Natural killer cell (primary cell): Measurements from ENCODE around the gene VPS35L. TPM values are rescaled to one million over a fixed set of nuclear protein-coding genes. Genes with fewer than 3 reads are reported as not detected.
"Not testable (repeated sequence)": the region's sequence is repeated elsewhere in the genome, so short reads cannot be mapped to it uniquely, and the experiment has no call there.

Experiments used
- ATAC-seq, 3 donors: fragments of 150-1000 bp in 2 of 3; fragments of 200-7000 bp in 1 of 3; cut with Tn5 transposase; 1 replicate in 1 of 3; 2 replicates in 2 of 3; pipeline ENCODE4 v1.10.0; 2021; ENCODE audit warnings: mild to moderate bottlenecking in 2 of 3, moderate library complexity in 2 of 3
- DNase-seq, 2 donors: peaks; one replicate each; pipeline versions ENCODE4 v3.0.0 to v3.0.0-alpha.2; 2013 to 2021; ENCODE audit warnings: mixed read lengths in 1 of 2
- H3K27ac ChIP-seq: one replicate; pipeline ENCODE4 v1.5.1; 2013; ENCODE audit warnings: mild to moderate bottlenecking, low read length
- H3K27me3 ChIP-seq: one replicate; pipeline ENCODE4 v1.6.1; 2013; ENCODE audit warnings: low read length; ENCODE audit not compliant: control insufficient read depth, insufficient read depth
- H3K36me3 ChIP-seq: one replicate; pipeline ENCODE4 v1.6.1; 2013; ENCODE audit warnings: low read length; ENCODE audit not compliant: control insufficient read depth, insufficient read depth
- H3K4me1 ChIP-seq: one replicate; pipeline ENCODE4 v1.6.1; 2013; ENCODE audit warnings: low read length; ENCODE audit not compliant: control insufficient read depth, insufficient read depth
- H3K4me3 ChIP-seq: one replicate; pipeline ENCODE4 v1.5.1; 2013; ENCODE audit warnings: low read length
- H3K9me3 ChIP-seq: one replicate; pipeline ENCODE4 v1.6.1; 2013; ENCODE audit warnings: low read length; ENCODE audit not compliant: control insufficient read depth, insufficient read depth
- H3K27ac Mint-ChIP-seq, 2 donors: one replicate each; pipeline ENCODE4 v1.8.0; 2022; ENCODE audit warnings: mild to moderate bottlenecking in 2 of 2, mixed read lengths in 2 of 2, moderate library complexity in 1 of 2
- H3K27me3 Mint-ChIP-seq, 2 donors: one replicate each; pipeline ENCODE4 v1.8.0; 2022; ENCODE audit warnings: low read depth in 2 of 2, mixed read lengths in 2 of 2
- H3K36me3 Mint-ChIP-seq: one replicate; pipeline ENCODE4 v1.8.0; 2022; ENCODE audit warnings: mixed read lengths
- H3K4me1 Mint-ChIP-seq, 2 donors: one replicate each; pipeline ENCODE4 v1.8.0; 2022; ENCODE audit warnings: mixed read lengths in 2 of 2
- H3K4me3 Mint-ChIP-seq: one replicate; pipeline ENCODE4 v1.8.0; 2022; ENCODE audit warnings: mild to moderate bottlenecking, moderate library complexity, mixed read lengths
- H3K9me3 Mint-ChIP-seq, 2 donors: one replicate each; pipeline ENCODE4 v1.8.0; 2022; ENCODE audit warnings: mixed read lengths in 2 of 2
- WGBS: methylation state at CpG from one replicate; pipeline ENCODE4 v1.1.7; 2013; ENCODE audit warnings: missing lambda C conversion rate; ENCODE audit not compliant: insufficient coverage; 5-methylcytosine and 5-hydroxymethylcytosine counted together
- intact Hi-C: fragments of 100-400 bp; cut with micrococcal nuclease; formaldehyde crosslinking; loops from one replicate; pipeline ENCODE4 v1.14.2; 2022
- total RNA-seq, 4 donors: library from RNA; stranded (reverse); fragments of 120-200 nt in 1 of 4; gene quantifications; one replicate each; pipeline versions ENCODE4 v1.2.3 to v1.2.4, GENCODE V29; 2013 to 2022
- TF ChIP-seq, protein P1 (sequence below): fragments of 200-600 bp; IDR thresholded peaks from one replicate; pipeline ENCODE4 v1.8.0; 2022; ENCODE audit warnings: antibody characterized with exemption

The VPS35L gene
- total RNA-seq, 3 donors from 2014 or later (not counting 1 experiment from before 2014, with no cell fraction given): 37.4 to 53.5 (median 44.4) TPM

GRCh38 chr16:19662351-19662750 is 106.8 kb downstream of the VPS35L start:
- intact Hi-C loops: no loop called here
- Histone ChIP-seq H3K27me3 (no peaks in the 10 kb centered on the region), H3K4me3 (no peak overlapping the region), H3K27ac (no peak overlapping the region), H3K9me3 (no peaks in the 10 kb centered on the region), H3K36me3 (no peaks in the 10 kb centered on the region), H3K4me1 (no peaks in the 10 kb centered on the region)
- Mint-ChIP-seq H3K4me1 (no peaks in the 10 kb centered on the region), H3K27ac (no peak overlapping the region), H3K9me3 (peaks cover 0 to 3% of the 10 kb centered on the region in 2 donors), H3K4me3 (no peak overlapping the region), H3K27me3 (no peaks in the 10 kb centered on the region), H3K36me3 (peaks cover 14% of the 10 kb centered on the region)
- DNase-seq: no peak
- 96% methylated on average over 7 of the region's 7 CpGs for WGBS
- TF ChIP-seq, protein P1, sequence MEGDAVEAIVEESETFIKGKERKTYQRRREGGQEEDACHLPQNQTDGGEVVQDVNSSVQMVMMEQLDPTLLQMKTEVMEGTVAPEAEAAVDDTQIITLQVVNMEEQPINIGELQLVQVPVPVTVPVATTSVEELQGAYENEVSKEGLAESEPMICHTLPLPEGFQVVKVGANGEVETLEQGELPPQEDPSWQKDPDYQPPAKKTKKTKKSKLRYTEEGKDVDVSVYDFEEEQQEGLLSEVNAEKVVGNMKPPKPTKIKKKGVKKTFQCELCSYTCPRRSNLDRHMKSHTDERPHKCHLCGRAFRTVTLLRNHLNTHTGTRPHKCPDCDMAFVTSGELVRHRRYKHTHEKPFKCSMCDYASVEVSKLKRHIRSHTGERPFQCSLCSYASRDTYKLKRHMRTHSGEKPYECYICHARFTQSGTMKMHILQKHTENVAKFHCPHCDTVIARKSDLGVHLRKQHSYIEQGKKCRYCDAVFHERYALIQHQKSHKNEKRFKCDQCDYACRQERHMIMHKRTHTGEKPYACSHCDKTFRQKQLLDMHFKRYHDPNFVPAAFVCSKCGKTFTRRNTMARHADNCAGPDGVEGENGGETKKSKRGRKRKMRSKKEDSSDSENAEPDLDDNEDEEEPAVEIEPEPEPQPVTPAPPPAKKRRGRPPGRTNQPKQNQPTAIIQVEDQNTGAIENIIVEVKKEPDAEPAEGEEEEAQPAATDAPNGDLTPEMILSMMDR: no peak
- ATAC-seq: no peak

- H3K27me3 ChIP-seq: no peaks in the 10 kb centered on the region
- Mint-ChIP-seq H3K9me3 (peaks cover 0 to 3% of the 10 kb centered on the region in 2 donors), H3K4me3 (no peak overlapping the region), H3K36me3 (peaks cover 8% of the 10 kb centered on the region), H3K27ac (no peak overlapping the region), H3K27me3 (no peaks in the 10 kb centered on the region), H3K4me1 (no peaks in the 10 kb centered on the region)
- peaks cover 11% of the 10 kb centered on the region for H3K36me3 ChIP-seq
- DNase-seq: no peak
- intact Hi-C loops: no loop called here
- no peak for ATAC-seq
- H3K4me1 ChIP-seq: no peaks in the 10 kb centered on the region
- TF ChIP-seq, protein P1: no peak
- no peak overlapping the region for H3K27ac ChIP-seq
- 98% methylated on average over 6 of the region's 6 CpGs for WGBS
- H3K9me3 ChIP-seq: no peaks in the 10 kb centered on the region
- H3K4me3 ChIP-seq: no peak overlapping the region
Measured at GRCh38 chr16:19664166-19664565, 108.7 kb downstream of the VPS35L start.

DNA sequence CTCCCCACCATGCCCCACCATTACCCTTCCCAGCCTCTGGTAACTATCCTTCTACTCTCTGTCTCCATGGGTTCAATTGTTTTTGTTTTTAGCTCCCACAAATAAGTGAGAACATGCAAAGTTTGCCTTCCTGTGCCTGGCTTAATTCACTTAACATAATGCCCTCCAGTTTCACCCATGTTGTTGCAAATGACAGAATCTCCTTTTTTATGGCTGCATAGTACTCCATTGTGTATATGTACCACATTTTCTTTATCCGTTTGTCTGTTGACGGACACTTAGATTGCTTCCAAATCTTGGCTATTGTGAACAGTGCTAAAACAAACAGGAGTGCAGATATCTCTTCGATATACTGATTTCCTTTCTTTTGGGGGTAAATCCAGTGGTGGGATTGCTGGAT is 109.8 kb downstream of the VPS35L start:
- H3K36me3 ChIP-seq: peaks cover 18% of the 10 kb centered on the region
- H3K4me3 Mint-ChIP-seq, H3K27ac Mint-ChIP-seq, H3K9me3 Mint-ChIP-seq, DNase-seq, H3K4me1 Mint-ChIP-seq, H3K4me1 ChIP-seq, ATAC-seq, H3K9me3 ChIP-seq, H3K27me3 Mint-ChIP-seq, H3K36me3 Mint-ChIP-seq, H3K27me3 ChIP-seq, H3K4me3 ChIP-seq, H3K27ac ChIP-seq, intact Hi-C loops: not testable (repeated sequence)
- 98% methylated on average over 3 of the region's 3 CpGs for WGBS

DNA sequence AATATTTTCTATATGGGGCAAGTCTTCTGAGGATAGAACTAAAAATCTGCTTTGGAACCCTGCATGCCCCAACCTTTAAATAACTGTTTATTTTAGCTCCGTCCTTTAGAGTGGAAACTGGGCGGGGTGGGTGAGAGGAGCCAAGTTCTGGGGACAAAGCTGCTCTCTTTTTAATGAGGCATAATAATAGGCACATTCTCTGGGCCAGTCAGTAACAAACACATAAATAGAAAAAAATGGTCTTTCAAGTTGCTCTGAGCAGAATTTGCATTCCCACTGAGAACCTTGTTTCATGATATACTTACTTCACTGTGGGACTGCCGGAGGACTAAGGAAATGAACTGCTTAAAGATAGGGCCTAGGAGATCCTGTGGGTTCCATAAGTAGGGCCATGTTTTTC is 111.0 kb downstream of the VPS35L start:
- Mint-ChIP-seq H3K27me3 (no peaks in the 10 kb centered on the region), H3K27ac (no peak overlapping the region), H3K9me3 (peaks cover 0 to 3% of the 10 kb centered on the region in 2 donors), H3K36me3 (peaks cover 8% of the 10 kb centered on the region), H3K4me3 (no peak overlapping the region), H3K4me1 (no peaks in the 10 kb centered on the region)
- intact Hi-C loops: no loop called here
- 100% methylated on average over 1 of the region's 3 CpGs for WGBS
- H3K36me3 ChIP-seq: peaks cover 23% of the 10 kb centered on the region
- TF ChIP-seq, protein P1: no peak
- DNase-seq: no peak
- no peaks in the 10 kb centered on the region for H3K9me3 ChIP-seq
- no peaks in the 10 kb centered on the region for H3K4me1 ChIP-seq
- no peak overlapping the region for H3K27ac ChIP-seq
- H3K4me3 ChIP-seq: no peak overlapping the region
- H3K27me3 ChIP-seq: no peaks in the 10 kb centered on the region
- no peak for ATAC-seq
